ENCODE results near the gene TBX4.

Gene TBX4

DNA sequence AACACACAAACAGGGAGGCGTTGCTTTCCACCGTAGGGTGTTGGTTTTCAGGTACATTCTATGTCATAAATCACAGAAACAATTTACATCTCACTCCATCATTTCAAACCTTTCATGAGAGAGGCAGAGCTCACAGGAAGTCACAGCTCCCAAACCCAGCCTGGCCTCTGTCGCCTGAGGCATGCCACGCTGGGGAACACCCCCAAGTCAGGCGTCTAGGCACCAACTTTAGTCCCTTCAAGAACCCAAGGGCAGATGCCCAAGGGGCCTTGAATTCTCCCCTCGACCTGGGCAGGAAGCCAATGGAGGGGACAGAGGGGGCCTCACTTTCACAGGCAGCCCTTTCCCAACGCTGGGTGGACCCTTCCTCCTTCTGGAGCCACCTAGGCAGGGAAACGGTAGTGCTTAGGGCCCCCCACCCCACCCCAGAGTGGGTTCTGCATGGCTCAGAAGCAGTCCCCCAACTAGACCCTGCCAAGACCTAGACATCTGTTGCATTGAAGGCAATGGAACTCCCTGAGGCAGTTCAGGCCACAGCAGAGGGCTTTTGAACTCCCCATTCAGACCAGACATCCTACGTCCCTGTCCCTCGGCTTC, 10.6 kb downstream of the TBX4 start:
- H3K4me3 ChIP-seq (ENCODE audit: low read depth, low read length) = no peak overlapping the region
- CTCF ChIA-PET = interaction anchor here (0.6 to 1.0 kb wide), 2 partner anchors 16 to 47 kb away, joined by 3 read pairs; no protein-coding TSS in a partner anchor
- POLR2A ChIA-PET = no interaction called here
- TF ChIP-seq, protein P1, sequence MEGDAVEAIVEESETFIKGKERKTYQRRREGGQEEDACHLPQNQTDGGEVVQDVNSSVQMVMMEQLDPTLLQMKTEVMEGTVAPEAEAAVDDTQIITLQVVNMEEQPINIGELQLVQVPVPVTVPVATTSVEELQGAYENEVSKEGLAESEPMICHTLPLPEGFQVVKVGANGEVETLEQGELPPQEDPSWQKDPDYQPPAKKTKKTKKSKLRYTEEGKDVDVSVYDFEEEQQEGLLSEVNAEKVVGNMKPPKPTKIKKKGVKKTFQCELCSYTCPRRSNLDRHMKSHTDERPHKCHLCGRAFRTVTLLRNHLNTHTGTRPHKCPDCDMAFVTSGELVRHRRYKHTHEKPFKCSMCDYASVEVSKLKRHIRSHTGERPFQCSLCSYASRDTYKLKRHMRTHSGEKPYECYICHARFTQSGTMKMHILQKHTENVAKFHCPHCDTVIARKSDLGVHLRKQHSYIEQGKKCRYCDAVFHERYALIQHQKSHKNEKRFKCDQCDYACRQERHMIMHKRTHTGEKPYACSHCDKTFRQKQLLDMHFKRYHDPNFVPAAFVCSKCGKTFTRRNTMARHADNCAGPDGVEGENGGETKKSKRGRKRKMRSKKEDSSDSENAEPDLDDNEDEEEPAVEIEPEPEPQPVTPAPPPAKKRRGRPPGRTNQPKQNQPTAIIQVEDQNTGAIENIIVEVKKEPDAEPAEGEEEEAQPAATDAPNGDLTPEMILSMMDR (IDR thresholded peaks at IDR 0.05; ENCODE audit: insufficient read depth, low read length, missing control alignments) = no peak
- no peak for DNase-seq (ENCODE audit: low read depth, low spot score)

GRCh38 chr17:61463316-61464129, 11.3 kb downstream of the TBX4 start:
- ChIA-PET POLR2A (no interaction called here), CTCF (interaction anchor here (0.6 to 1.5 kb wide), 4 partner anchors 9 to 48 kb away, joined by 3 to 5 read pairs (median 4); no protein-coding TSS in a partner anchor)
- no peak for DNase-seq (ENCODE audit: low read depth, low spot score)
- no peak overlapping the region for H3K4me3 ChIP-seq (ENCODE audit: low read depth, low read length)
- TF ChIP-seq, protein P1 (IDR thresholded peaks at IDR 0.05; ENCODE audit: insufficient read depth, low read length, missing control alignments) = no peak

DNA sequence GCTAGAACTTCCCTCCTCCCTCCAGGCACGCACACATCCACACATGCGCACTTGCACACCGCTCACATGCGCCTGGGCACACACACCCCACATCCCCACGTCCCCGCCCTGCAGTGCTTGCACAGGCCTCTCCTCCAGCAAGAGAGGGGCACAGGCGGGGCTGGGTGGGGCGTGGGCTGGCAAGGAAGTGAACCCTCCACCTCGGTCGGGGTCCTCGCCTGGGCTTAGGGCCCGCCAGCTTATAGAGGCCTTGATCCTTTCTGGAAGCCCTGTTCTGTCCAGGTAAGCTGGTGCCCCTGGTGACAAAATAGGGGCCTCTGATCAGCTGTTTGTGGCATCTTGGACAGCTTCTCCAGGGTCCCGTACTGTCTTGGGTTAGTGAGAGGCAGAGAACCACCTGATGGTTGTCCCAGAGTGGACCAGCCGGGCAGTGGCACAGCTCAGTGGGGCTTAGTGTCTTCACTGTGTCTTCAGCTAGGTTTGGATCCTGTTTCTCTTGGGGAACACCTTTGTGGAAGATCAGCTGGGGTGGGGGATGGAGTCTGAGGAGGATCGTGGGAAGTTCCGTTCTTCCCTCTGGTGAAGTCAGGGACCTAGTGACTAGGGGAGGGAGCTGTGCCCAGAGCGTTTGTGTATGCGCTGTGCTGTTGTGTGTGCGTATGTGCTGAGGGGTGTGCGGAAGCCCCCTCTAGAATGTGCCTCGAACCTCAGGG, 12.1 kb downstream of the TBX4 start:
- CTCF ChIA-PET = interaction anchor here (1.0 to 1.5 kb wide), 3 partner anchors 10 to 14 kb away, joined by 3 to 5 read pairs (median 4); no protein-coding TSS in a partner anchor
- TF ChIP-seq, protein P1 (IDR thresholded peaks at IDR 0.05; ENCODE audit: insufficient read depth, low read length, missing control alignments) = no peak
- no peak overlapping the region for H3K4me3 ChIP-seq (ENCODE audit: low read depth, low read length)
- no peak for DNase-seq (ENCODE audit: low read depth, low spot score)
- POLR2A ChIA-PET = no interaction called here

DNA sequence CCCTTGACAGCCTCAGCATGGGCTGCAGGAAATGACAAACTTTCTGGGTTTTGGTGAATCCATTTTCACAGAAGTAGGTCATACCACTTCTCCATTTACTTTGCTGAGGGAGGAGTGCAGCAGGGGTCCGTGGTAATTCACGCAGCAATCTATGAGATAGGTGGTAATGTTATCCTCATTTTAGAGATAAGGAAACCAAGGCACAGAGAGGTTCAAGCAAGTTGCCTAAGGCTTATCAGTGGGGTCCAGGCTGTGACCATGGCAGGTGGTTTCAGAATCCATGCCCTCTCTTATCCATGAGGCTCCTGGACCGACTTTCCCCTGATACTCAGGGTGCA, 12.6 kb downstream of the TBX4 start:
- ChIA-PET CTCF (interaction anchor here (1.5 kb wide), 1 partner anchor 10 kb away, joined by 4 read pairs; no protein-coding TSS in a partner anchor), POLR2A (no interaction called here)
- no peak for DNase-seq (ENCODE audit: low read depth, low spot score)
- TF ChIP-seq, protein P1 (IDR thresholded peaks at IDR 0.05; ENCODE audit: insufficient read depth, low read length, missing control alignments) = no peak
- H3K4me3 ChIP-seq (ENCODE audit: low read depth, low read length) = no peak overlapping the region

GRCh38 chr17:61465550-61466237, 13.5 kb downstream of the TBX4 start:
- POLR2A ChIA-PET = no interaction called here
- no peak overlapping the region for H3K4me3 ChIP-seq (ENCODE audit: low read depth, low read length)
- CTCF ChIA-PET = interaction anchor here (0.8 kb wide), 1 partner anchor 85 kb away, joined by 3 read pairs; no protein-coding TSS in a partner anchor
- TF ChIP-seq, protein P1 (IDR thresholded peaks at IDR 0.05; ENCODE audit: insufficient read depth, low read length, missing control alignments) = no peak
- no peak for DNase-seq (ENCODE audit: low read depth, low spot score)
